HG03378 (cell line): ENCODE results near the gene FGF22.
"Not testable (repeated sequence)": the region's sequence is repeated elsewhere in the genome, so short reads cannot be mapped to it uniquely, and the experiment has no call there.

Source experiments
- ATAC-seq: cut with Tn5 transposase; IDR thresholded peaks from one replicate; pipeline ENCODE4 v1.9.1; 2021; ENCODE audit warnings: mild to moderate bottlenecking, moderate library complexity; ENCODE audit not compliant: unreplicated experiment

The FGF22 gene

DNA sequence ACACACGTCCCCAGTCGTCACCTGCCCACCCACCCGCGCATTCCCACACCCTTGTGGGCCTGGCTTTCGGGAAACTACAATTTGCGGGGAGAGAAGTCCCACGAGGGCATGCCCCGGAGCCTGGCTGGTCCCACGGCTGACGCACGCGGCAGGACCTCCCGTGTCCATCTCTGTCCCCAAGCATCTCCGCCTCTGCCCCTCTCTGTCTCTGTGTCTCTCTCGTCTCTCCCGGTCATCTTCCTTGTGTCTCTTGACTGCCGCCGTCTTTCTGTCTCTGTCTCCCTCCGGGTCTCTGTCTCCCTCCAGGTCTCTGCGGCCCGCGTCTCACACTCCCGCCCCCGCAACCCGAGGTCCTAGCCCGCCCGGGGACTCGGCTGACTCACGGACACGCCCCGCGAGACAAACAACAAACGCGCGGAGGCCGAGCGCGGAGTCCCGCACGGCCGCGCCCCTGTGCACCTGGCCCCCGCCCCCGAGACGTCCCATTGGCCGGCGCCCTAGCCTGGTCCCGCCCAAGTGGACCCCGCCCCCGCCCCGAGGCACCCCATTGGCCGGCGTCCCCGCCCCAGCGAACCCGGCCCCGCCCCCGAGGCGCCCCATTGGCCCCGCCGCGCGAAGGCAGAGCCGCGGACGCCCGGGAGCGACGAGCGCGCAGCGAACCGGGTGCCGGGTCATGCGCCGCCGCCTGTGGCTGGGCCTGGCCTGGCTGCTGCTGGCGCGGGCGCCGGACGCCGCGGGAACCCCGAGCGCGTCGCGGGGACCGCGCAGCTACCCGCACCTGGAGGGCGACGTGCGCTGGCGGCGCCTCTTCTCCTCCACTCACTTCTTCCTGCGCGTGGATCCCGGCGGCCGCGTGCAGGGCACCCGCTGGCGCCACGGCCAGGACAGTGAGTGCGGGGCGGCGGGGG lies at the start of gene FGF22:
Gene FGF22 (plus strand): TSS at position 627 of the 908 bp plus-strand sequence. CDS start 47 bp downstream, at position 674.
- ATAC-seq: no peak

DNA sequence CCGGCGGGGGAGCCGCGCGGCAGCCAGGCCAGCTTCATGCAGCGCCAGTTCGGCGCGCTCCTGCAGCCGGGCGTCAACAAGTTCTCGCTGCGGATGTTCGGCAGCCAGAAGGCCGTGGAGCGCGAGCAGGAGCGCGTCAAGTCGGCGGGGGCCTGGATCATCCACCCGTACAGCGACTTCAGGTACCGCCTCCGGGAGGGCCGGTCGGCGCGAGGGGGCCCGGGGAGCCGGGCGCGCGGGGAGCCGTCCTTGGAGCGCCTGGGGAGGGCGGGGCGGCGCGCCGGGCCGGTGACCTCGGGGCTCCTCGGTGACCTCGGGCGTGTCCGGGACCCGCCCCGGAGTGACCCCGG lies 49.3 kb upstream of the FGF22 start:
- ATAC-seq: no peak

DNA sequence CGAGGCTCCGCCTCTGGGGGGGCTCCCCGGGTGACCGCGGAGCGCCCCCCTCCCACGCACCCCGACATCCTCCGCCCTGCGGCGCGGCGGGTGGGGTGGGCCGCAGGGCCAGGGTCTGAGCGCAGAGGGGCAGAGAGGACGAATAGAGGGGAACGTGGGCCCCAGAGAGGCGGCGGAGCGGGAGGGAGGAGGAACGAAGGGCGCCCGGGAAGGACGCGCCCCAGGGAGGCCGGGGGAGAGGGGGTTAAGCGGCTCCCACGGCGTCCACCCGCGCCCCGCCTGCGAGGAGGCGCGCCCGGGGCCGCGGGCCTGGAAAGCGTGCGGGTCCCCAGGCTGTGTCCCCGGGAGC lies 49.0 kb upstream of the FGF22 start:
- ATAC-seq: no peak

DNA sequence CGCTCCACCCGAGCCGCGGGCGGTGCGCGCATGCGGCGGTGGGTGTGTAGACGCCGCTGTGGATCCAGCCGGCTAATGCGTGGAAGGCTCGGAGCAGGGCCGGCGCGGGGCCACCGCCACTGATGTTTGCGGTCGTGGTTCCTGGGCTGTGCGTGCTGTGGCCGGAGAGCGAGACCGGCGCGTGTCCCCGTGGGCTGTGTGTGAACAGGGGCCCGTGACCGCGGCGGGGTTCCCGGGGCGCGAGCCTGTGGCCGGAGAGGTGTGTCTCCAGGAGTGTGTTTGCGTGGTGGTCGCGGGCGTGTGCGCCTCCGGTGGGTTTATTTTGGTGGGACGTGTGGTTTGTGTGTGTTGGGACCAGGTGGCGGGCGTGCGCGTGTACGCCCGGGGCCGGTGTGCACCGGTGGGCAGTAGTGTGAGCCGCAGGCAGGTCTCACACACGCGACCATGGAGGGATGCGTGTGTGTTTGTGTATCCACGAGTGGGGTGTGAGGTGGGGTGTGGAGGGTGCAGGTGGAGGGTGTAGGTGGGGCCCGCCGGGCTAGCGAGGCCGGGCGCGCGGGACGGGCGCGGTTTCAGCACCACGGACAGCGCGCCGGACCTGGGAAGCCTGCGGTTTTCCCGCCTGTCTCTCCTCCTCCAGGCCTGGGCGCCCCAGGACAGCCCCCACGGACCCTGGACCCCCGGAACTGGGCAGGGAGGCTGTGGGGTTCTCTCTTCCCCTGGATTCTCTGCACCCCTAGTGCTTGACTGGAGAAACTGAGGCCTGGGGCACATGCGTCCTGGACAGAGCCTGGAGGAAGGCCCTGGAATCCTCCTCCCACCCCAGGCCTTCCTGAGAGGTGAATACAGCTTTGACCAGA lies 48.4 kb upstream of the FGF22 start:
- ATAC-seq: no peak

DNA sequence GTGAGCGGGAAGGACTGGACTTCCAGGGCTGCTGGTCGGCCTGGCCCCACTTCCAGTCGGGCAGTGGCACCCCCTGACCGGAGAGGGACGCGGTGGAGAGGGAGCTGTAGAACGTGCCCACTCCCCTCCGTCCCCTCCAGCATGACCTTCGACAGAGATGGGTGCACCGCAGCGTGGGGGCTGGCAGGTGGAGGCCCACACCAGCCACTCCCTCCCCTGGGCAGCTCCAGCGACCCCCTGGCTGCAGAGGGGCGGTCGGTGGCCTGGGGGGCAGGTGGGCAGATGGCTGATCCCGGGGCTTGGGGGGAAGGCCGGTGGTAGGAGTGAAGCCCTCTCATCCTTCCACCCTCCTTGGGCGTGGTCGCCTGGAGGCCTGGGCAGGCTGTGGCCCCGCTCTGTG lies 47.6 kb upstream of the FGF22 start:
- ATAC-seq: no peak

DNA sequence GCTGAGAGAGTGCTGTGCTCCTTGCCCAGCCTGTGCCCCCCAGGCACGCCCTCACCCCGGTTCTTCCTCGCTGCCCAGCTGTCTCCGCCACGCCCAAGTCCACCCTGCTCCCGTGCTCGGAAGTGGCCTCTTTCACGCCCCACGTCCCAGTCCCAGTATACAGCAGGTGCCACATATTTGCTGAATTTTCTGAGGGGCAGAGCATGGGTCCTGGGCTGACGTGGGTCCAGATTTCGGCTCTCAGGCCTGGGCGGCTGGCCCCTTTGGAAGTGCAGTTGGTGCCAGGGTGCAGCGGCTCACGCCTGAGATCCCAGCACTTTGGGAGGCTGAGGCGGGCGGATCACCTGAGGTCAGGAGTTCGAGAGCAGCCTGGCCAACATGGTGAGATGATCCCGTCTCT lies 46.6 kb upstream of the FGF22 start:
- no peak for ATAC-seq

DNA sequence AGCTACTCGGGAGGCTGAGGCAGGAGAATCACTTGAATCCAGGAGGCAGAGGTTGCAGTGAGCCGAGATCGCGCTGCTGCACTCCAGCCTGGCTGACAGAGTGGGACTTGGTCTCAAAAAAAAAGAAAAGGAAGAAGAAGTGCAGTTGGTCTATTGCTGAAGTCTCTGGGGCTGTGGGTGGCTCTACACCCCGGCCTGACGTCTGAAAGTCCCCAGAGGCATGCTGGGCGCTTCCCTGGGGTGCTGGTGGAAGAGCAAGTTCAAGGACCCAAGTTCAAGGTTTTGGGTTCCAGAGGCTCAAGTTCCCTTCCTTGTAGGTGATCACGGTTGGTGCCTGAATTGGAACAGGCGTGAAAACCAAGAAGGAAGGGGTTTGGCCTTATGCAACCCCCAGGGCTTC lies 46.2 kb upstream of the FGF22 start:
- ATAC-seq: no peak

DNA sequence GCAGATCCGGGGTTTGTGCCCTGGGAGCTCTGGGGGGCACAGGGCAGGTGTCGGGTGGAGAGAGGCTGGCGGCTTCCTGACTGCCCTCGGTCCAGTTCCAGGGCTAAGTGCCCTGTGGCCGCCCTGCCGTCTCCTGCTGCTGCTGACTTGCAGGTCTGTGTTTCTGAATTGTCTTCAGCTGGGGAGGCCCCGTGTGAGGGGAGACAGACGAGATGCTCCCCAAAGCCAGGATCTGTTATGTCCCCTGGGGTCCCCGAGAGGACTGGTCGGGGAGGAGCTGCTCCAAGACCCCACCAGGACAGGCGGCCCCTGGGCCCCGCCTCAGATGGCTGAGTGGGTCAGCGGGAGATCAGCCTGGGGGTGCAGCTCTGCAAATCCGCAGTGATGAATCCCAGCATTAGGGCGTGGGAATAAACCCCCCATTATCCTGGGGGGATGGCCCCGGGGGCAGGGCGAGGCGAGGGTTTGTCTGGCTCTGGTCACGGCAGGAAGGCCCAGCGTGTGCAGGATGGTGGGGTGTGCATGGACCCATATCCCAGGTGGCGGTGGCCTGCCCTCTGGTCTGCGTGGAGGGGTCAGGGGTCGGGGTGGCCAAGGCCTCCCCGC lies 45.3 kb upstream of the FGF22 start:
- no peak for ATAC-seq

DNA sequence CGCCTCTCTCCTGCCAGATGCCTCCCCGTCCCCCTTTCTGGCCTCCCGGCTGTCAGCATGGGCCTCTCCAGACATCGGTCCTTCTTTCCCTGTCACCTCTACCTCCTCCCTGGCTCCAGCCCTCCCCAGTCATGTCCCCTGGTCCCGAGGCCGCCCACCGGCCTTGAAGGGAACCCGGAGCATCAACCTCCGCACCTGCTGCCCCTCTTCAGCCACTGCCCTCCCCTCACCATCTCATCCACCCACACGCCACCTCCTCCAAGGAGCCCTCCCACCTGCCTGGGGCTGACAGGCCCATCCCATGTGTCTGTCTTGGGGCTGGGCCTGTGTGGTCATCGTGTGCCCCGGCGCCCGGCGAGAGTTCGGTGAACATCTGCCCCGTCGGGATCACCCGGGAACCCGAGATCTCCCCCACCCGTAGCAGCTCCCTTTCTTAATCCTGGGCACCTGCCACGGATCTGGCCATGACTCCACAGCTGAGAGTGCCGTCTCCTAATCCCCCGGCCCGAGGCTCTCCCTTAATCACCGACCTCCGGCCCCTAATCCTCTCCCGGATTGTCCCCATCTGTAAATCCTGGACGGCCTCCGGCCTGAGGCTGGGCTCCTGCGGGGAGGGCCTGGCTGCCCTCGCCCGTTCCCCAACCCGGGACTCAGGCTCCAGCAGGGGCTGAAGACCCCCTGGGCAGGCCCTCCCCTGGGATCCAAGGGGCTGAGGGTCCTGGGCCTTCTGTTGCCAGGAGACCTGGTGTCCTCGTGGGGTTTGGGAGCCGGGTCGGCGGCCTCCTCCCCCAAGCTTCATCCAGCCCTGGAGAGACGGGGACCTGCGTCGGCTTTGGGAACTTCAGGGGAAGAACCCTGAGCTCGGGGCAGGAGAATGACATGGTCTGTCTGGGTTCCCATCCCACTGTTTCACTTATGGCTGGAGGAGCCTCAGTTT lies 44.1 kb upstream of the FGF22 start:
- no peak for ATAC-seq

DNA sequence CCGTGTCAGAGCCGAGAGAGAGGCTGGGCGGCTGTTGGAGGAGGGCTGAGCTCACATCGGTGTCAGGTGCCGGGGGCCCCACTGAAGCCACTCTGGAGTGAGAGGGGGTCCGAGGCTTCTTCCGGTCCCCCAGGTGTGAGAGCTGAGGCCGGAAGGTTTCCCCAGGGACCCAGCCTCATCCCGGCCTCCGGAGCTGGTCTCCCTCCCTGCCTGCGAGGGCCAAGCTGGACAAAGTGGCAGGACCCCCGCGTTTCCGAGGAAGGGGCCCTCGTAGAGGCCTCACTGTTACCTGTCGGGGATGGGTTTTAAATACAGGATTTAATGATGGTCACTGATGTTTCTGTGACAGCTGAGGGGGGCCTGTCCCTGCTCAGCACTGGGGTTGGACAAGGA lies 43.4 kb upstream of the FGF22 start:
- ATAC-seq: no peak

DNA sequence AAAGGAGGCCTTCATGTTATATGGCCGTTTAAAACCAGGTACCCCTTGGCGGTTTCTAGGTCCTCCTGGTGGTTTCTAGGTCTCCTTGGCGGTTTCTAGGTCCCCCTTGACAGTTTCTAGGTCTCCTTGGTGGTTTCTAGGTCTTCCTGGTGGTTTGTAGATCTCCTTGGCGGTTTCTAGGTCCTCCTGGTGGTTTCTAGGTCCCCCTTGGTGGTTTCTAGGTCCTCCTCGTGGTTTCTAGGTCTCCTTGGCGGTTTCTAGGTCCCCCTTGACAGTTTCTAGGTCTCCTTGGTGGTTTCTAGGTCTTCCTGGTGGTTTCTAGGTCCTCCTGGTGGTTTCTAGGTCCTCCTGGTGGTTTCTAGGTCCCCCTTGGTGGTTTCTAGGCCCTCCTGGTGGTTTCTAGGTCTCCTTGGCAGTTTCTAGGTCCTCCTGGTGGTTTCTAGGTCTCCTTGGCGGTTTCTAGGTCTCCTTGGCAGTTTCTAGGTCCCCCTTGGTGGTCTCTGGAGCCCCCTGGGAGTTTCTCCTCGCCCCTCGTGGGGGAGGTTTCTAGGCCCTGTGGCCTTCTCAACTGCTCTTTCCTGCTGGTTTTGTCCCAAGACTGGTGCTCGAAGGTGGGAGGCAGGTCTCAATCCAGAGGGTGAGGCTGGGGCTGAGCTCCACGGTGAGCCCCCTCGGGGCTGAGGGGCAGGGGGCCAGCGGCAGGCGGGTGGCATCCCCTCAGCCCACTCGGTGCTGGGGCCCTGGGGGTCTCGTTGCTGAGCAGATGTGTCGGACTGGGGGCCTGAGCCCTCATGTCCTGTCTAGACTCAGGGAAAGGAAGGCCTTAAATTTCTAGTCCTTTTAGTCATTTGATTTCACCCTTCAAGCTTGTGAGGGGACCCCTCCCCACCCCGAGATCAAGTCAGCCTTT lies 42.0 kb upstream of the FGF22 start:
- no peak for ATAC-seq

DNA sequence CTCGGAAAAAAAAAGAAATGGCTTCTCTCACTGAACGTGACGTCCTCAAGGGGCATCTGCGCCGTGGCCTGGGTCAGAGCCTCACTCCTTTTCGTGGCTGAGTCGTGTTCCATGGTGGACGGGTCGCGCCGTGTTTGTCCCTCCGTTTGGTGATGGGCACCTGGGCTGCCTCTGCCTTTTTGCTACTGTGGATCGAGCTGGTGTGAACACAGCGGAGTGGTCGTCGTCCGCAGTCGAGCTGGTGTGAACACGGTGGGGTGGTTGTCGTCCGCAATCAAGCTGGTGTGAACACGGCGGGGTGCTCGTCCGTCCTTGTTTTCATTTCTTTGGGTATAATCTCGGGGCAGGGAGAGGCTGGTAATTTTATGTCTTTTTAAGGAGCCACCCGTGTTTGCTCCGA lies 38.4 kb upstream of the FGF22 start:
- no peak for ATAC-seq

DNA sequence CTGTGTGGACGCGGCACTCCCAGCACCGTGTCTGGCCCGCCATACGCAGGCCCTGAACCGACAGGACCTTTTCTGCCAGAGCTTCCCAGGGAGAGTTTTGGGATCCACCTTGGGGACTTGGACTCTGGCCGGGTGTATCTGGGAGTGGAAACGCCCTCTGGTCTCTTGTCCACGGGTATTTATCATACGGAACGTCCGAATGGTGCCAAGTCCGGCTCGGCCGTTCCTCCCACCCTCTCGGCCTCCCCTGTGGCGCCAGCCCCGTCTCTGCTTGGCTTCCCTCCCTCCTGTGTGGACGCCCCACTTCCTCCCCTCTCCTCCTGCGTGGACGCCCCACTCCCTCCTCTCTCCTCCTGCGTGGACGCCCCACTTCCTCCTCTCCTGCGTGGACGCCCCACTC lies 37.9 kb upstream of the FGF22 start:
- ATAC-seq: no peak

DNA sequence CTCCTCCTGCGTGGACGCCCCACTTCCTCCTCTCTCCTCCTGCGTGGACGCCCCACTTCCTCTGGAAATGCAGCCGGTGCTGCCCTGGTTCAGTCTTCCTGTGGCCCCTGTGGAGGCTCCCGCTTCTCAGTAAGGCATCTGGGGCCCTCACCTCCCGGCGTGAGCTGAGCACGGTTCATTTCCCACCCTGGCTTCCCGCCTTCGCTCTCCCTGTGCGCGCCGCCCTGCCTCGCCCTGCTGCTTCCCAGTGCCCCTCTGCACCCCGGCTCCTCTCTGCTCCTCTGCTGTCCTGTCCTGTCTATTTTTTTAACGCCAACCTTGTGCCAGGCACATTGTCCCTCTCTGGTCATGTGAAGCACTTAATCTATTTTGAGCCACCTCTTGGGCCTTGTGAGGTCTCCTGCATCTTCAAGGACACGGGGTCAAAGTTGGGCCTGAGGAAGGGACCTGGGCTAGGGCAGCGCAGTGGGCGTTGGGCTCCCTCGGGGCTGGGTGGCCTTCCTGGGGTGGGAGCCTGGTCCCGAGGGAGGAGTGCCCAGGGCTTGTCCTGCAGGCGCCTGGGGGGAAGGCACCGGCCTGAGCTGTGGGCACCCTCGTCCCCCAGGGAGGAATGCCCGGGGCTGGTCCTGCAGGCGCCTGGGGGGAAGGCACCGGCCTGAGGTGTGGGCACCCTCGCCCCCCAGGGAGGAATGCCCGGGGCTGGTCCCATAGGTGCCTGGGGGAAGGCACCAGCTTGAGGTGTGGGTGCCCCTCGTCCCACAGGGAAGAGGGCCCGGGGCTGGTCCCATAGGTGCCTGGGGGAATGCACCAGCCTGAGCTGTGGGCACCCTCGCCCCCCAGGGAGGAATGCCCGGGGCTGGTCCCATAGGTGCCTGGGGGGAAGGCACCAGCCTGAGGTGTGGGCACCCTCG lies 37.0 kb upstream of the FGF22 start:
- ATAC-seq: no peak

DNA sequence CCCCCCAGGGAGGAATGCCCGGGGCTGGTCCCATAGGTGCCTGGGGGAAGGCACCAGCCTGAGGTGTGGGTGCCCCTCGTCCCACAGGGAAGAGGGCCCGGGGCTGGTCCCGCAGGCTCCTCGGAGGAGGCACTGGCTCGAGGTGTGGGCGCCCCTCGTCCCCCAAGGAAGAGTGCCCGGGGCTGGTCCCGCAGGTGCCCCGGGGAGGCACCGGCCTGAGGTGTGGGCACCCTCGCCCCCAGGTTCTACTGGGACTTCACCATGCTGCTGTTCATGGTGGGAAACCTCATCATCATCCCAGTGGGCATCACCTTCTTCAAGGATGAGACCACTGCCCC lies 36.4 kb upstream of the FGF22 start:
- not testable (repeated sequence) for ATAC-seq

DNA sequence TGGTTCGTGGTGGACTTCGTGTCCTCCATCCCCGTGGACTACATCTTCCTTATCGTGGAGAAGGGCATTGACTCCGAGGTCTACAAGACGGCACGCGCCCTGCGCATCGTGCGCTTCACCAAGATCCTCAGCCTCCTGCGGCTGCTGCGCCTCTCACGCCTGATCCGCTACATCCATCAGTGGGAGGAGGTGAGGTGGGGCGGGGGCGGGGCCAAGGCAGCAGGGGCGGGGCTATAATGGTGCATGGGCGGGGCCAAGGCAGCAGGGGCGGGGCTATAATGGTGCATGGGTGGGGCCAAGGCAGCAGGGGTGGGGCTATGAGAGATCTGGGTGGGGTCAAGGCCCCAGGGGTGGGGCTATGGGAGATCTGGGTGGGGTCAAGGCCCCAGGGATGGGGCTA lies 35.9 kb upstream of the FGF22 start:
- not testable (repeated sequence) for ATAC-seq

DNA sequence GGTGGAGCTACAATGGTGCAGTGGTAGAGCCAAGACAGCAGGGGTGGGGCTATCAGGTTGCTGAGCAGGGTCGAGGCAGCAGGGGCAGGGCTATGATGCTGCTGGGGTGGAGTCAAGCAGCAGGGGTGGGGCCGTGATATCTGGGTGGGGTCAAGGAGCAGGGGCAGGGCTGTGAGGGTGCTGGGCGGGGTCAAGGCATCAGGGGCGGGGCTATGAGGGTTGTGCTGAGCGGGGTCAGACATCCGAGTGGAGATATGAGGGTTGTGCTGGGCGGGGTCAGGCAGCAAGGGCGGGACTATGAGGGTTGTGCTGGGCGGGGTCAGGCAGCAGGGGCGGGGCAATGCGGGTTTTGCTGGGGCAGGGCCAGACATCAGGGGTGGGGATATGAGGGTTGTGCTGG lies 35.3 kb upstream of the FGF22 start:
- ATAC-seq: no peak

DNA sequence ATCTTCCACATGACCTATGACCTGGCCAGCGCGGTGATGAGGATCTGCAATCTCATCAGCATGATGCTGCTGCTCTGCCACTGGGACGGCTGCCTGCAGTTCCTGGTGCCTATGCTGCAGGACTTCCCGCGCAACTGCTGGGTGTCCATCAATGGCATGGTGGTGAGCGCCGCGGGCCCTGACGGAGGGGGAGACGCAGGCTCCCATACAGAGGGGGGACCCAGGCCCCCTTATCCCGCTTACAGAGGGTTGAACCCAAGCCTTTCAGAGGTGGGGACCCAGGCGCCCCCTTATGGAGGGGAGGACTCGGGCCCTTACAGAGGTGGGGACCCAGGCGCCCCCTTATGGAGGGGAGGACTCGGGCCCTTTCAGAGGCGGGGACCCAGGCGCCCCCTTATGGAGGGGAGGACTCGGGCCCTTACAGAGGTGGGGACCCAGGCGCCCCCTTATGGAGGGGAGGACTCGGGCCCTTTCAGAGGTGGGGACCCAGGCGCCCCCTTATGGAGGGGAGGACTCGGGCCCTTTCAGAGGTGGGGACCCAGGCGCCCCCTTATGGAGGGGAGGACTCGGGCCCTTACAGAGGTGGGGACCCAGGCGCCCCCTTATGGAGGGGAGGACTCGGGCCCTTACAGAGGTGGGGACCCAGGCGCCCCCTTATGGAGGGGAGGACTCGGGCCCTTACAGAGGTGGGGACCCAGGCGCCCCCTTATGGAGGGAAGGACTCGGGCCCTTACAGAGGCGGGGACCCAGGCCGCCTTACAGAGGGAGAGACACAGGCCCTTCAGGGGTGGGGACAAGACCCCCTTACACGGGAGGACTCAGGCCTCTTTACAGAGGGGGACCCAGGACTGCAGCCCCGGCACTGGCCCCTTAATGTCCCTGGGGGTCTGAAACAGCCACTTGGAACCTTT lies 34.4 kb upstream of the FGF22 start:
- ATAC-seq: not testable (repeated sequence)
